GM06990 (cell line): ENCODE results near the gene ATG16L1.
"Not testable (repeated sequence)": the region's sequence is repeated elsewhere in the genome, so short reads cannot be mapped to it uniquely, and the experiment has no call there.

Experiments
- DNase-seq: peaks from one replicate; pipeline ENCODE4 v3.0.0-alpha.2; 2011; ENCODE audit not compliant: insufficient read length; ENCODE audit errors: extremely low read depth
- H3K27me3 ChIP-seq: replicated peaks from 2 replicates; pipeline ENCODE4 v1.6.0; 2011; ENCODE audit warnings: low read length; ENCODE audit not compliant: control insufficient read depth, insufficient read depth
- H3K36me3 ChIP-seq: 2 replicates; pipeline ENCODE4 v1.5.1; 2011; ENCODE audit warnings: low read length; ENCODE audit not compliant: control insufficient read depth, insufficient read depth
- H3K4me3 ChIP-seq: replicated peaks from 2 replicates; pipeline ENCODE4 v1.5.1; 2011; ENCODE audit warnings: low read depth, mild to moderate bottlenecking, control low read depth, low read length
- CTCF ChIP-seq: IDR thresholded peaks from 2 replicates; pipeline ENCODE4 v1.5.1; 2011; ENCODE audit warnings: low read length, control low read depth, mild to moderate bottlenecking, inconsistent platforms; ENCODE audit not compliant: insufficient read depth, poor library complexity, severe bottlenecking

Gene ATG16L1

GRCh38 chr2:233331536-233331935, 80.1 kb downstream of the ATG16L1 start:
- DNase-seq = peak; percentile 81
- Histone ChIP-seq H3K36me3 (no peaks in the 10 kb centered on the region; the same call in 1 of the 2 replicates), H3K27me3 (no peaks in the 10 kb centered on the region), H3K4me3 (no peak overlapping the region)
- no peak for TF ChIP-seq CTCF

DNA sequence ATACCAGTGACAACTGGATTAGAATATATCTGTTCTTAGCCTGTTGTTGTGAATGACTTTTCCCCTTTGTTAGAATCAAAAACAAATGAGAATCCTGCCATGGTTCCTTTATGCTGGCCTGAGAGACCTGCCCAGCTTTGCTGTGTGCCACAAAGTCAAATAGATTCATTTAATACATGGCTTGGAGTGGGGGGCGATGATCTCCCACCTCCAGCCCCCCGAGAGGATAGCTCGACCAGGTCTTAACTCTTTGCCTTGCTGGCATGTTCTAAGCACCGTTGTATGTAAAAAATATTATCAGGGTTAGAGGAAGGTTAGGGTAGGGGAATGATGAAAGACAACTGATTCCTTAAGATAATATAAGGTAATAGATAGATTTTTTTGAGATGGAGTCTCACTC, 80.7 kb downstream of the ATG16L1 start:
- DNase-seq = no peak
- no peaks in the 10 kb centered on the region; the same call in 1 of the 2 replicates for H3K36me3 ChIP-seq
- H3K4me3 ChIP-seq = no peak overlapping the region
- no peak for TF ChIP-seq CTCF
- no peaks in the 10 kb centered on the region for H3K27me3 ChIP-seq

DNA sequence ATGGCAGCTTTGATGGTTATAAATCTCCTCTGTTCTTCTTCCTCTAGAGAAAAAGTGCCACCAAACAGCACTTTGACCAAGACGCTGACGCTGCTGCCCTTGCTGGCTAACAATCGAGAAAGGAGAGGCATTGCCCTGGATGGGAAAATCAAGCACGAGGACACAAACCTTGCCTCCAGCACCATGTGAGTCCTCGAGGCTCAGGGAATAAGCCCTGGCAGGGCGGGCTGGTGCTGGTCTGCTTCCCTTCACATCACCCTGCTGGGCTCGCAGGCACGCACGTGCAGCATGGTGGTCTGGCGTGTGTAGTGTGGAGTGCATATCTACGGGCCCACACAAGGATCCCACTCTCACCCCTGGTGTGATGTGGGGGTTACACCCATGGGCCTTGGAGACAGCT, 83.4 kb downstream of the ATG16L1 start:
- DNase-seq = no peak
- H3K36me3 ChIP-seq = no peaks in the 10 kb centered on the region; the same call in 1 of the 2 replicates
- H3K27me3 ChIP-seq = no peaks in the 10 kb centered on the region
- H3K4me3 ChIP-seq = no peak overlapping the region
- no peak for TF ChIP-seq CTCF

DNA sequence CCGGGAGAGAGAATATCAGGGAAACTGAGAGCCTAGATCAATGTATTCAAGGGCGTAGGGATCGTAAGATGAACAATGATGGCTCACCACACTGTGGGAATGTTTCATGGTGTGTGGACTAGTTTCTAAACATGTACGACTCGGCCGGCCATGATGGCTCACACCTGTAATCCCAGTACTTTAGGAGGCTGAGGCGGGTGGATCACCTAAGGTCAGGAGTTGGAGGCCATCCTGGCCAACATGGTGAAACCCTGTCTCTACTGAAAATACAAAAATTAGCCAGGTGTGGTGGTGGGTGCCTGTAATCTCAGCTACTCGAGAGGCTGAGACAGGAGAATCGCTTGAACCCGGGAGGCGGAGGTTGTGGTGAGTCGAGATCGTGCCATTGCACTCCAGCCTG, 84.6 kb downstream of the ATG16L1 start:
- H3K36me3 ChIP-seq, H3K27me3 ChIP-seq, DNase-seq, H3K4me3 ChIP-seq: not testable (repeated sequence)

DNA sequence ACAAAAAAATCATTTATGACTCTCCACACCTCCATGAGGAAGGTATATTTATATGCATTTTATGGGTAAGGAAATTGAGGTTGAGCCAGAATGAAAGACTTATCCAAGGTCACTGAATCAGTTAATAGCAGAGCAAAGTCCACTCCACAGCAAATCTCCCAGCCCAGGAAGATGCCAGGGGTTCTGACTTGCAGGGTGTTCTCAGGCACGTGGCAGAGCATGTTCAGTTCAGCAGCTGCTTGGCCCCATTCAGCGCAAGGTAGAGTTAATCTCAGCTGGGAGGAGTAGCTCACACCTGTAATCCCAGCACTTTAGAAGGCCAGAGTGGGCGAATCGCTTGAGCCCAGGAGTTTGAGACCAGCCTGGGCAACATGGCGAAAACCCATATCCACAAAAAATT, 85.1 kb downstream of the ATG16L1 start:
- TF ChIP-seq CTCF = no peak
- H3K27me3 ChIP-seq = no peaks in the 10 kb centered on the region
- DNase-seq = no peak
- no peaks in the 10 kb centered on the region; the same call in 1 of the 2 replicates for H3K36me3 ChIP-seq
- H3K4me3 ChIP-seq = no peak overlapping the region

DNA sequence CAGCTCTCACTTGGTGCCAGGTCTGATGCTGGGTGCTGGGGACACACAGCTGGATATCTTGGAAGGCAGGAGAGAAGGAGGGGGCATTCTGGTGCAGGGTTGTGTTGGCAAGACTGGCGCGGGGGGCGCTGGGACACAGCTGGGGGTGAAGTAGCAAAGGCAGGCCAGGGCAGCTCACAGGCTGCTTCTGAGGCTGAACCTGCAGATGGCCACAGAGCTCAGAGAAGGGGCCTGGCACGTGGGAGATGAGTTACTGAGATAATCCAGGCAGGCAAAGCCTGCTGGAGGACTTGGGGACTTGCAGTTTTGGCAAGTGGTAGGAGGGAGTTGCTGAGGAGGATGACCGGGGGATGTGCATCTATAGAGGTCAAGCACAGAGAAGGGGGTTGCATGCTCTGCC, 86.6 kb downstream of the ATG16L1 start:
- TF ChIP-seq CTCF = no peak
- H3K36me3 ChIP-seq = no peaks in the 10 kb centered on the region; the same call in 1 of the 2 replicates
- no peaks in the 10 kb centered on the region for H3K27me3 ChIP-seq
- no peak overlapping the region for H3K4me3 ChIP-seq
- DNase-seq = no peak
